ENCODE data around the gene TSHZ2.

GRCh38 chr20:53258741-53259140 is 286.6 kb downstream of the TSHZ2 start:
- TF ChIP-seq CTCF (IDR thresholded peaks at IDR 0.05) (no peak), POLR2A (IDR thresholded peaks at IDR 0.05) (no peak)
